HCT116 (cell line): Measurements from ENCODE around the gene HDAC8.

Experiments used
- JUND ChIP-seq: IDR thresholded peaks from 2 replicates; pipeline ENCODE4 v1.6.1; 2012
- POLR2A ChIP-seq: IDR thresholded peaks from 2 replicates; pipeline ENCODE4 v1.7.0; 2011; ENCODE audit warnings: borderline replicate concordance; ENCODE audit not compliant: insufficient read depth, insufficient read length; ENCODE audit errors: extremely low read depth
- POLR2AphosphoS5 ChIP-seq: IDR thresholded peaks from 2 replicates; pipeline ENCODE4 v1.6.1; 2011; ENCODE audit warnings: mild to moderate bottlenecking, low read depth, low read length, moderate library complexity
- SRF ChIP-seq: IDR thresholded peaks from 2 replicates; pipeline ENCODE4 v1.6.1; 2012; ENCODE audit warnings: low read depth
- YY1 ChIP-seq: IDR thresholded peaks from 2 replicates; pipeline ENCODE4 v1.6.1; 2011; ENCODE audit warnings: low read length, low read depth, moderate library complexity, mild to moderate bottlenecking; ENCODE audit not compliant: insufficient replicate concordance; ENCODE audit errors: extremely low read depth
- TF ChIP-seq, protein P1 (sequence below): IDR thresholded peaks from 2 replicates; pipeline ENCODE4 v1.6.1; 2012
- TF ChIP-seq, protein P2 (sequence below), 3 experiments: fragments of 200-600 bp in 1 of 3; sonication (generic) in 1 of 3; IDR thresholded peaks in 2 of 3; conservative IDR thresholded peaks in 1 of 3; 2 replicates each; pipeline ENCODE4 v1.5.1; 2012 to 2017; ENCODE audit warnings: low read depth in 2 of 3, low read length in 2 of 3, antibody characterized with exemption in 1 of 3, borderline replicate concordance in 1 of 3, control low read depth in 1 of 3, mild to moderate bottlenecking in 1 of 3, mixed read lengths in 1 of 3, mixed run types in 1 of 3, moderate library complexity in 1 of 3; ENCODE audit not compliant: insufficient read depth in 1 of 3

DNA sequence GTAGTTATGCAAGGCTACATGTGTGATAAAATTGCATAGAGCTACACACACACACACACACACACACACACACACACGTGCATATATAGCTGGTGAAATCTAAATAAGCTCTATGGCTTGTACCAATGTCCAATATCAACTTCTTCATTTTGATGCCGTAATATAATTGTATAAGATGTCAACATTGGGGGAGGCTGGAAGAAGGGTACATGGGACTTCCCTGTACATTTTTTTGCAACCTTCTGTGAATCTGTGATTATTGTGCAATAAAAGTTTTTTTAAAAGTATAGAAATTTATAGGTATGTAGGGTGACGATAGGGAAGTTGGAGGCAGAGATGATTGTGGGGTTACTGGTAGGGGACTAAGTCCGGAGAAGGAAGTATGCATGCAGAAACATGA, 105.5 kb downstream of the HDAC8 start:
- TF ChIP-seq SRF (no peak), POLR2A (no peak), YY1 (no peak), POLR2AphosphoS5 (no peak), JUND (no peak)
- TF ChIP-seq, protein P1, sequence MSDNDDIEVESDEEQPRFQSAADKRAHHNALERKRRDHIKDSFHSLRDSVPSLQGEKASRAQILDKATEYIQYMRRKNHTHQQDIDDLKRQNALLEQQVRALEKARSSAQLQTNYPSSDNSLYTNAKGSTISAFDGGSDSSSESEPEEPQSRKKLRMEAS: no peak
- TF ChIP-seq, protein P2, sequence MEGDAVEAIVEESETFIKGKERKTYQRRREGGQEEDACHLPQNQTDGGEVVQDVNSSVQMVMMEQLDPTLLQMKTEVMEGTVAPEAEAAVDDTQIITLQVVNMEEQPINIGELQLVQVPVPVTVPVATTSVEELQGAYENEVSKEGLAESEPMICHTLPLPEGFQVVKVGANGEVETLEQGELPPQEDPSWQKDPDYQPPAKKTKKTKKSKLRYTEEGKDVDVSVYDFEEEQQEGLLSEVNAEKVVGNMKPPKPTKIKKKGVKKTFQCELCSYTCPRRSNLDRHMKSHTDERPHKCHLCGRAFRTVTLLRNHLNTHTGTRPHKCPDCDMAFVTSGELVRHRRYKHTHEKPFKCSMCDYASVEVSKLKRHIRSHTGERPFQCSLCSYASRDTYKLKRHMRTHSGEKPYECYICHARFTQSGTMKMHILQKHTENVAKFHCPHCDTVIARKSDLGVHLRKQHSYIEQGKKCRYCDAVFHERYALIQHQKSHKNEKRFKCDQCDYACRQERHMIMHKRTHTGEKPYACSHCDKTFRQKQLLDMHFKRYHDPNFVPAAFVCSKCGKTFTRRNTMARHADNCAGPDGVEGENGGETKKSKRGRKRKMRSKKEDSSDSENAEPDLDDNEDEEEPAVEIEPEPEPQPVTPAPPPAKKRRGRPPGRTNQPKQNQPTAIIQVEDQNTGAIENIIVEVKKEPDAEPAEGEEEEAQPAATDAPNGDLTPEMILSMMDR (IDR thresholded peaks at IDR 0.05 in 2 of 3, conservative IDR thresholded peaks at IDR 0.05 in 1 of 3; ENCODE audit: borderline replicate concordance in 1 of 3, insufficient read depth in 1 of 3, low read depth in 2 of 3, low read length in 2 of 3): no peak
